T-helper 9 cell (primary cell): ENCODE measurements around the gene SPRY4.
"Not testable (repeated sequence)": the region's sequence is repeated elsewhere in the genome, so short reads cannot be mapped to it uniquely, and the experiment has no call there.

Source experiments
- DNase-seq: peaks from one replicate; pipeline ENCODE4 v3.0.0-alpha.2; 2020

SPRY4 gene

DNA sequence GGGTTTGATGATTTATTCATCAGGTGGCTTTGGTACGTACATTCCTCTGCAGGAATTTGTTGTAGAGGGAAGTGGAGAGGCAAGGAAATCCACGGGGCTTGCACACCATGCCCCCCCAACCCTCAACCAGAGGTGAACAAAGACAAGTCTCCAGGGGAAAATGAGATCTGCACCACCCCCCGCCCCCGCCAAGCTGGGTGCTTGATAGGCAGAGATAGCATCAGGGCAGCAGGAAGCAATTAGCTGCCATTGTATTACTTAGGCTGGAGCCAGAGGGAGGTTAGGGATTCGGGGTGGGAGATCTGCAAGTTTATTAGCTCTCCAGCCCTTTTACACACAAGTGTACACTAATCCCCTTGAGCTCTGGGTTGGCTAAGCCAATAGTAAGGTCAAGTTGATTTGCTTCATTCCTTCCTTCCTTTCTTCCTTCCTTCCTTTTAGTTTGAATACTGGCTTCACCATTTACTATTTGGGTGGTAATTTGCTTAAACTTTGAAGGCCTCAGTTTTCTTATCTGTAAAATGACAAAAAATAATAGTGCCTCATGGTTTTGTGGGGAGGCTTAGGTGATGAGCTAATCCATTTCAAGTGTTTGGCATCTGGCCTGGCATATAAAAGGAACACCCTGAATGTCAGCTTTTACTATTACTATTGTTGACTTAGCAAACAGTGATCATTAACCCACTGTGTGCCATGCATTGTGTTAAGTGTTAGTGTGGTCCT lies 34.1 kb downstream of the SPRY4 start:
- DNase-seq, result no peak

- DNase-seq, result no peak
Measured at GRCh38 chr5:142289708-142290576, 34.9 kb downstream of the SPRY4 start.

GRCh38 chr5:142287973-142288313 lies 36.9 kb downstream of the SPRY4 start:
- DNase-seq, result no peak

DNA sequence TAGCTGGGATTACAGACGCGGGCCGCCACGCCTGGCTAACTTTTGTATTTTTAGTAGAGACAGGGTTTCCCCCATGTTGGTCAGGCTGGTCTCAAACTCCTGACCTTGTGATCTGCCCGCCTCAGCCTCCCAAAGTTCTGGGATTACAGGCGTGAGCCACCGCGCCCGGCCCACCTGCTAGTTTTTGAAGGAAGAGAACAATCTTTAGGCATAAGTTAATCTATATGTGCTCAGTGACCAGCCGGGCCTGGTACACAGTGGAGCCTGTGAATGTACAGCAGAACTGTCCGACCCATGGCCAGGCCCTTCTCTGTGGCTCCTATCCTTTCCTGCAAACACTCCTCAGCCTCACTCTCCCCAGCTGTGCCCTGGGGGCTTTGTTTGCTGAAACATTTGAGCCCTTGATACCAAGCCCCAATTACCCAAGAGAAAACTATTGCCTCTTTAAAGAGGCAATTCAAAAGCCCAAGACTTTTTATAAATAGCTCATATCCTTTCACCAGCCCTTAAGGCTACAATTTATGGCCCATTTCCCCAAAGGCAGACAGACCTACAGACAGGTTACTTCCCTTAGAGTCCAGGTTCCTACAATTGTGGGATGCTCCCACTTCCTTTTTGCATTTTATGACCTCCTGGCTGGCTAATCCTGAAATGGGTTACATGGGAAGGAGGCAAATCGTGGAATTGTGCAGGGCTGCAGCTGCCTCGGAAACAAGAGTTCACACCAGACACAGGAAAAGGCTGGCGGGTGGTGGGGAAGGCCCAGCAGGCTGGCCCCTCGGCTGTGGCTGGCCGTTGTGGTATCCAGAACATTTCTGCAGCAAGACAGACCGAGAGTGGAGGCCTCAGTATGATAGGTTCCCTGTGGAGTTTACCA lies 37.5 kb downstream of the SPRY4 start:
- DNase-seq, result no peak

GRCh38 chr5:142286111-142286510 lies 38.7 kb downstream of the SPRY4 start:
- DNase-seq, result no peak

DNA sequence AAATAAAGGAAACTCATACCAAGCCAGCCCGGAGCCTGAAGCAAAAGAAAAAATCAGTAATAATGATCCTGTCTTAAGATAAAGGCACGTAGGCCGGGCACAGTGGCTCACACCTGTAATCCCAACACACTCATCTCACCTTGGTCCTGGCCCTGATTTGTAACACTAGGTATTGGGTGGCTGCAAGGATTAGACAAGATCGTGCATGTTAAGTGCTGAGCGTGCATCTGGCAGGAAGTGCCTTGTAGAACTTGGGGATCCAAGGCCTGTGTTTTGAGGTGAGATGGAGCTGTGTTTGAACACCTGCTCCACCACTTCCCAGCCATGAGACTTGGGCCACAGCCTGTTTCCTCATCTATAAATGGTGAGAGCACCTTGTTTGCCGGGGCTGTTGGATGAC lies 41.5 kb downstream of the SPRY4 start:
- DNase-seq, result no peak

DNA sequence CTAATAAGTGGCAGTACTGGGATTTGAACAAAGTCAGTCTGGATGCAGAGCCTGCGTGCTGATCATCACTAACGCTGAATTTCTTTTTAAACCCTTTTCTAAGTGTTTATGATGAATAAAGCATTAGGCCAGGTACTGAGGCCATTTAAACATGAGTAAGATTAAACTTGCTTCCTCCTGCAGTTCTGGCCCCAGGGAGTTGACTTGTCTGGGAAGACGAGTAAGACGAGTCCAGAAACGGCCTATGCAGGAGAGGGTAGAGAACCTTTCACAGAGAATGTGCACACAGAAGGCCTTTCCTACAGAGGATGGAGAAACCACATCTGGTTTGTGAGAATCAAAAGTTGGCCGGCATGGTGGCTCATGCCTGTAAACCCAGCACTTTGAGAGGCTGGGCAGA lies 42.9 kb downstream of the SPRY4 start:
- no peak for DNase-seq

GRCh38 chr5:142281008-142281367 lies 43.8 kb downstream of the SPRY4 start:
- DNase-seq, result no peak

DNA sequence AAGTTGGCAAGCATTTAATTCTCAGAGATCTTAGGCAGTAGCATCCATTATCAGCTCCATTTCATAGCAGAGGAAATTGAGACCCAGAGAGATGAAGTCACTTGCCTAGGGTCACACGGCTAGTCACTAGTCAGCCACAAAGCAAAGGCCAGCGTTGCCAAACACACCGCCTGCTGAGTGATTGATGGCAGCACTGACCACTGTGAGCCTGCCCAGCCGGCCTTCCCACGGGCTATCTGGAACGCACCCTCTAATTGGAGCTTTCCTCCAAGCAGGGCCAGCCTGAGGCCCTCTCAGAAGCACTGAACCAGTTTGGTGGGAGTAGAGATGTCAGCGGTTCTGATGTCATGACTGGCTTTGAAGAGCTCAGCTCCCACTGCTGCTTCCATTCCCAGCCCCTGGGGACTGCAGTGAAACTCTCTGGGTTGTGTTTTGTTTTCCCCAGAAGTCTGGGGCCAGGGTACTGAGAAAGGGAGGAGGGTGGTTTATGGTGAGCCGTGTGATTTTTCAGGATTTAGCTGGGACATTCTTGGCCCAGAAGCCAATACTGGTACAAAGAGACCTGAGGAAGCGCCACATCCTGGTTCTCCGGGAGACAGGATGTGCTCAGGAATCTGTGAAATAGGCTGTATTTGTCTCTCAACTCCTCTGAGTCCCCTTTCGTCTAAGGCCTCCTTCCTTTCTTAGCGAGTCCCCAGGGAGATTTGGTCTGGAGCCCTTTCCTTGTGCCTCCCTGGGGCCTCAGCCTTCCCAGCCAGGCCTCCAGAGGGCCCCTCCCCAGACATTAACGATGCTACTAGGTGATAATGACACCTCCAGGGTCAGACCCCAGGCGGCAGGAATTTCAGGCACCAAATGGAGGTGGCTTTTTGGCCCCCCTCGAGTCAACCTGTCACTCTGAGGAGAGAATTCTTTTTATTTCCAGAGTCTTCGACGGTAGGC lies 44.5 kb downstream of the SPRY4 start:
- DNase-seq, result no peak

DNA sequence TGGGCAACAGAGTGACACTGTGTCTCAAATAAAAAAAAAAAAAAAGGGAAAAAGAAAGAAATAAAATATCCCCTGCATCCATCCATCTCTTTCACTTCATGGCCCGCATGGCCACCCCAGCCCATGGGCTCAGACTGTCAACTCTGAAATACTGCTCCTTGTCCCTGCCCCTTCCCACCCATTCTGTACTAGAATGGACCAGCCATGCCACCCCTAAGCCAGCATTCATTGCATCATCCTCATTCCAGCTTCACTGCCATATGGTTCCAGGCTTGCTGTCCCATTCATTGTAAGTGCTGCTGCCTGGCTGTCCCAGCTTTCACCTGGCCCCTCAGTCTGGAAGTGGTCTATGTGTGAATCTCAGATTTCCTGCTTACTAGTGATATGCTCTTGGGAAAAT lies 46.2 kb downstream of the SPRY4 start:
- DNase-seq, result no peak

DNA sequence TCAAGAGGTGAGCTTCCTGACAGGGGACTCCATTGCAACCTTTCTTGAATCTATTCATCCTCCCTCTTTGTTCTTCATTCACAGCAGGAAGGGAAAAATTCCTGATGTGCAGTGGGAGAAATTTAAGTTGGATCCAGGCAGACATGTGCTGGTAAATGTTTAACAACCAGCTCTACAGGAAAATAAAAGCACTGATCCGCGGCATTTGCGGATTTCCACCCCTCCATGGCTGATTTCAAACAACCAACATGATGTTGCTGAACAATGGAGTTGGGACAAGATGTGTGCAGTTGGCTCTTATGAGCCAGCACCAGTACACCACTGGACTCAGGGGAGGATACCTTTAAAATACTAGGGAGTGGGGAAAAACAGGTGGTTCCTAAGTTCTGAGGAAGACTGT lies 47.0 kb downstream of the SPRY4 start:
- no peak for DNase-seq

- no peak for DNase-seq
Measured at GRCh38 chr5:142276517-142276916, 48.3 kb downstream of the SPRY4 start.

DNA sequence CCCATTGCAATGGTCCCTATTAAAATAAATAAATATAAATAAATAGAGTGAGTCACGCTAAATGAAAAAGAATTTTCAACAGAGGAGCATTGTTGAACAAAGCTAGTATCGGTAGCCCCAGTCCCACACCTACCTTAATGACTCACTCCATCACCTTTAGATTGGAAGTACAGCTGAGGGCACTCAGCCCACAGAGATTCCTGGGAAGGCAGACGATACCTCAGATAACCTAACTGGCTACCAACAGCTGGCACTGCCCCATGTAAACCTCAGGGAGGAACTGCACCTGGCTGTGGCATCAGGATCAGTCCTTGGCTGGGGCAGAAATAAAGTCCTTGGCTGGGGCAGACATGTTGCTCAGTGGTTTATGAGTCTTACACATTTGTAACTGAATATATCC lies 49.3 kb downstream of the SPRY4 start:
- DNase-seq, result no peak

DNA sequence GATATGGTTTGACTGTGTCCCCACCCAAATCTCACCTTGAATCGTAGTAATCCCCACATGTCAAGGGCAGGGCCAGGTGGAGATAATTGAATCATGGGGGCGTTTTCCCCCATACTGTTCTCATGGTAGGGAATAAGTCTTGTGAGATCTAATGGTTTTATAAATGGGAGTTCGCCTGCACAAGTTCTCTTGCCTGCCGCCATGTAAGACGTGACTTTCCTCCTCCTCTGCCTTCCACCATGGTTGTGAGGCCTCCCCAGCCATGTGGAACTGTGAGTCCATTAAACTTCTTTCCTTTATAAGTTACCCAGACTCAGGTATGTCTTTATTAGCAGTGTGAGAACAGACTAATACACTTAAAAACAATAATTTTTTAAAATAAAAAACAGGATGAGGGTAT lies 52.2 kb downstream of the SPRY4 start:
- DNase-seq, result not testable (repeated sequence)

- not testable (repeated sequence) for DNase-seq
Measured at GRCh38 chr5:142264084-142264483, 60.7 kb downstream of the SPRY4 start.

GRCh38 chr5:142263346-142263745 lies 61.5 kb downstream of the SPRY4 start:
- DNase-seq, result no peak

DNA sequence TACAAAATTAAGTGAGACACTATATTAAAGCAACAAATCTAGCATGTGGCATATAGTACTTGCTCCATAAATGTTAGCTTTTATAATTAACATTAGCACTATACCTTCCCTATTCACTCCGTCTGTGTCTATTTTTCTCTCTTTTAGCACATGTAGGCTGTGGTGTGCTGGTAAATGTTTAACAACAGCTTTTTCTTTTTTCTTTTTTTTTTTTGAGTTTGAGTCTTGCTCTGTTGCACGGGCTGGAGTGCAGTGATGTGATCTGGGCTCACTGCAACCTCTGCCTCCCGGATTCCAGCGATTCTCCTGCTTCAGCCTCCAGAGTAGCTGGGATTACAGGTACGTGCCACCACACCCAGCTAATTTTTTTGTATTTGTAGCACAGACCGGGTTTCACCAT lies 62.1 kb downstream of the SPRY4 start:
- no peak for DNase-seq
